ENCODE results near the gene CYP4Z1.
A peak's percentile ranks its signal among the peaks of the same experiment; 100 is the strongest.

The CYP4Z1 gene, protein sequence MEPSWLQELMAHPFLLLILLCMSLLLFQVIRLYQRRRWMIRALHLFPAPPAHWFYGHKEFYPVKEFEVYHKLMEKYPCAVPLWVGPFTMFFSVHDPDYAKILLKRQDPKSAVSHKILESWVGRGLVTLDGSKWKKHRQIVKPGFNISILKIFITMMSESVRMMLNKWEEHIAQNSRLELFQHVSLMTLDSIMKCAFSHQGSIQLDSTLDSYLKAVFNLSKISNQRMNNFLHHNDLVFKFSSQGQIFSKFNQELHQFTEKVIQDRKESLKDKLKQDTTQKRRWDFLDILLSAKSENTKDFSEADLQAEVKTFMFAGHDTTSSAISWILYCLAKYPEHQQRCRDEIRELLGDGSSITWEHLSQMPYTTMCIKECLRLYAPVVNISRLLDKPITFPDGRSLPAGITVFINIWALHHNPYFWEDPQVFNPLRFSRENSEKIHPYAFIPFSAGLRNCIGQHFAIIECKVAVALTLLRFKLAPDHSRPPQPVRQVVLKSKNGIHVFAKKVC

DNA sequence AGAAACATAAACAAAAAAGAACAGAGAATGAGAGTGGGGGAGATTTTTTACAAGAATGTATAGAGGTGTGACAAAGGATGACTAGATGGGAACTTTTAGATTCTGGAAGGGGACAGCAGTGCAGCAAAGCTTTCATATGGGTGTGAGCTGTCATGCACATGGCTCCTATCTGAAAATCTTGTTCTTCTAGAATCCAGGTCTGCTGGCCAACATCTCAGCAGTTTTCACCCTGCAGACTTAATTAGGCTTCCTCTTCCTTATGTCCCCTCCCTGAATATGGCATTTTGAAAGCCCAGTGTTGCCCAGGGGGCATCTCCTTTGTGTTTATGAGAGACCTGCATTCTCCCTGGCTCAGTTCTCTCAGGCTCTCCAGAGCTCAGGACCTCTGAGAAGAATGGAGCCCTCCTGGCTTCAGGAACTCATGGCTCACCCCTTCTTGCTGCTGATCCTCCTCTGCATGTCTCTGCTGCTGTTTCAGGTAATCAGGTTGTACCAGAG, at the start of gene CYP4Z1:
Gene CYP4Z1, plus strand, starts transcription at position 135 of the 498 bp plus-strand sequence. Its CDS starts 260 bp downstream, at position 395.
- no peak for TF ChIP-seq CTCF (conservative IDR thresholded peaks at IDR 0.05)
- TF ChIP-seq ZFX (IDR thresholded peaks at IDR 0.05) = no peak
- H3K27ac ChIP-seq = peak within 1 kb of the TSS; percentile 34

DNA sequence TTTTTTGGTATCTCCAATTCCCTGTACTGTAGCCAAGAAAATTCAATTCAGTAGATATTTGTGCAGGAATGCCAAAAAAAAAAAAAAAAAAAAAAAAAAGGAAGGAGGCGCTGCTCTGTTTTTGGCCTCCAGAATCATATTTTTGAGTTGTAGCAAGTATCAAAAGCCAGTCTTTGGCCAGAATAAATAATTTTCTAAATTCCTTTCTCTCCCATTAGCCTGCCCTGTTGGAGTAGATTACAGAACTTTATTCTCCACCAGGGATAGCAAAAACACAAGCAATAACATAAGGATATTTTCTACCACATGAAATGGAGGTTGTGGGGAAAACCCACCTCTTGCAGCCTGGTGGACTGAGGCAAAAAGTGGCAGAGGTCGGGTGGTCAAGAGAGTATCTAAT, 46.0 kb upstream of the CYP4Z1 start:
- TF ChIP-seq CTCF (conservative IDR thresholded peaks at IDR 0.05) (no peak), ZFX (IDR thresholded peaks at IDR 0.05) (no peak)
- no peak overlapping the region for H3K27ac ChIP-seq

- TF ChIP-seq ZFX (IDR thresholded peaks at IDR 0.05) (no peak), CTCF (conservative IDR thresholded peaks at IDR 0.05) (no peak)
- no peak within 1 kb of the TSS for H3K27ac ChIP-seq
These were observed 43.5 kb upstream of the CYP4Z1 start, which contains the start of gene CYP4X1 for GRCh38 chr1:47023268-47024140. Gene CYP4X1 (plus strand): TSS chr1:47023669. CDS start chr1:47023818, 149 bp downstream.

DNA sequence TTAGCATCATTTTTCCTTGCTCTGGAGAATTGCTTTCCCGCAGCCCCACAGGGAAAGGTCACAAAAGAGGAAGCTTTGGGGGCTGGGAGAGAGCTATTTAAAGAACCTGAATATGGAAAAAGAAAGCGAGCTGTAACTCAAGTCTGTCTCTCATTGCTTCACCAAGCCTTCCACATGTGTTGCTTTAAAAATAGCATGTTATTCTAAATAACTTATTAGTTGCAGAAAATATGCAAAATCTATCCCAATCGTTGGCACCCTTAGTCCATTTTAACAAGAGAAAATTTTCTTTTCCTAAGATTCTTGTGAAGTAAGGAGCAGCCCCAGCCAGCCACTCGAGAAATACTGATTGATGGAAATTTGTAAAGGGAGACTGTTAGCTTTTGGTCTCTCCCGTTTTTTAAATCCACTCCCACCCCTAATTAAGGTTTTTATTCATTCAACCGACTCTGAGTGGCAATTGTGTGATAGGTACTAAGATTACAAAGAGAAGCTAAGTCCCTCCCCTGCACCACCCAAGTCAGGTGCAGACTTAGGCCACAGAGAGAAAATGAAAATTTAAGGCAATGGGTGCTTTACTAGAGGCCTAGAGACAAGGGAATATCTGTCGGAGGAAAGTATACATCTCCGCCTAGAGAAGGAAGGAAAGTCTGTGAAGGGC, 42.8 kb upstream of the CYP4Z1 start:
- H3K27ac ChIP-seq = no peak overlapping the region
- TF ChIP-seq CTCF (conservative IDR thresholded peaks at IDR 0.05) (no peak), ZFX (IDR thresholded peaks at IDR 0.05) (no peak)

- no peak for TF ChIP-seq CTCF (conservative IDR thresholded peaks at IDR 0.05)
- no peak for TF ChIP-seq ZFX (IDR thresholded peaks at IDR 0.05)
- H3K27ac ChIP-seq = peak overlapping the region; percentile 93
These were observed 36.7 kb upstream of the CYP4Z1 start for GRCh38 chr1:47030170-47030805.

GRCh38 chr1:47031059-47031458, 36.0 kb upstream of the CYP4Z1 start:
- peak overlapping the region; percentile 93 for H3K27ac ChIP-seq
- TF ChIP-seq CTCF (conservative IDR thresholded peaks at IDR 0.05) (no peak), ZFX (IDR thresholded peaks at IDR 0.05) (no peak)
